ENCODE measurements around the gene MKLN1. TPM values are rescaled to one million over a fixed set of nuclear protein-coding genes. Genes with fewer than 3 reads are reported as not detected.

Gene MKLN1
- total RNA-seq, 4 donors from 2014 or later: 39.4 to 74.4 (median 53.2) TPM

- Histone ChIP-seq H3K36me3 (no peaks in the 10 kb centered on the region), H3K4me3 (no peak overlapping the region), H3K9me3 (no peaks in the 10 kb centered on the region), H3K27me3 (no peaks in the 10 kb centered on the region), H3K27ac (no peak overlapping the region), H3K4me1 (no peaks in the 10 kb centered on the region)
- TF ChIP-seq POLR2A (IDR thresholded peaks at IDR 0.05): no peak
- TF ChIP-seq CTCF (IDR thresholded peaks at IDR 0.05): no peak
- no peak for DNase-seq
Measured at GRCh38 chr7:131298608-131298992, 29.1 kb upstream of the MKLN1 start.

- H3K36me3 ChIP-seq: no peaks in the 10 kb centered on the region
- DNase-seq: no peak
- TF ChIP-seq CTCF (IDR thresholded peaks at IDR 0.05) (no peak), POLR2A (IDR thresholded peaks at IDR 0.05) (no peak)
- H3K27me3 ChIP-seq: no peaks in the 10 kb centered on the region
- H3K9me3 ChIP-seq: no peaks in the 10 kb centered on the region
- H3K4me1 ChIP-seq: no peaks in the 10 kb centered on the region
- H3K27ac ChIP-seq: no peak overlapping the region
- no peak overlapping the region for H3K4me3 ChIP-seq
Measured at GRCh38 chr7:131299074-131299473, 28.6 kb upstream of the MKLN1 start.

- TF ChIP-seq POLR2A (IDR thresholded peaks at IDR 0.05) (no peak), CTCF (IDR thresholded peaks at IDR 0.05) (no peak)
- H3K27me3 ChIP-seq: no peaks in the 10 kb centered on the region
- DNase-seq: no peak
- H3K9me3 ChIP-seq: no peaks in the 10 kb centered on the region
- no peak overlapping the region for H3K27ac ChIP-seq
- H3K36me3 ChIP-seq: no peaks in the 10 kb centered on the region
- H3K4me1 ChIP-seq: no peaks in the 10 kb centered on the region
- no peak overlapping the region for H3K4me3 ChIP-seq
Measured at GRCh38 chr7:131300078-131300477, 27.6 kb upstream of the MKLN1 start.

- no peak for DNase-seq
- H3K9me3 ChIP-seq: no peaks in the 10 kb centered on the region
- no peaks in the 10 kb centered on the region for H3K36me3 ChIP-seq
- no peak for TF ChIP-seq POLR2A (IDR thresholded peaks at IDR 0.05)
- no peak for TF ChIP-seq CTCF (IDR thresholded peaks at IDR 0.05)
- no peak overlapping the region for H3K4me3 ChIP-seq
- H3K27me3 ChIP-seq: no peaks in the 10 kb centered on the region
- H3K4me1 ChIP-seq: no peaks in the 10 kb centered on the region
- H3K27ac ChIP-seq: no peak overlapping the region
Measured at GRCh38 chr7:131300572-131301466, 26.9 kb upstream of the MKLN1 start.

- H3K36me3 ChIP-seq: no peaks in the 10 kb centered on the region
- peaks cover 0 to 6% (median 0%) of the 10 kb centered on the region in 4 donors for H3K9me3 ChIP-seq
- TF ChIP-seq CTCF (IDR thresholded peaks at IDR 0.05): no peak
- TF ChIP-seq POLR2A (IDR thresholded peaks at IDR 0.05): no peak
- H3K27me3 ChIP-seq: no peaks in the 10 kb centered on the region
- H3K4me1 ChIP-seq: no peaks in the 10 kb centered on the region
- H3K27ac ChIP-seq: no peak overlapping the region
- DNase-seq: no peak
- no peak overlapping the region for H3K4me3 ChIP-seq
Measured at GRCh38 chr7:131302446-131302845, 25.2 kb upstream of the MKLN1 start.

Measured in Peyer's patch (tissue), 4 donors.